ENCODE measurements around the gene SHISAL1.

- TF ChIP-seq MAX (IDR thresholded peaks at IDR 0.05; ENCODE audit: insufficient read depth, insufficient read length) (no peak), CTCF (IDR thresholded peaks at IDR 0.05; ENCODE audit: extremely low read depth in 1 of 2, insufficient read depth in 1 of 2, low read depth in 1 of 2, low read length in 2 of 2) (no peak), EZH2 (IDR thresholded peaks at IDR 0.05; ENCODE audit: borderline replicate concordance, low read depth, low read length, severe bottlenecking) (no peak), POLR2A (IDR thresholded peaks at IDR 0.05; ENCODE audit: low read depth, low read length) (no peak), FOS (IDR thresholded peaks at IDR 0.05; ENCODE audit: borderline replicate concordance, insufficient read depth, low read length) (no peak), MYC (IDR thresholded peaks at IDR 0.05; ENCODE audit: low read depth, low read length) (no peak)
Measured at GRCh38 chr22:44289414-44290171, 23.2 kb downstream of the SHISAL1 start.
